Endodermal cell (in vitro differentiated cells): Measurements from ENCODE around the gene RALGAPA2. TPM values are rescaled to one million over a fixed set of nuclear protein-coding genes. Genes with fewer than 3 reads are reported as not detected.

Experiments
- DNase-seq: peaks from one replicate; pipeline ENCODE4 v3.0.0-alpha.2; 2017
- H3K27ac ChIP-seq: 2 replicates; pipeline ENCODE4 v1.5.1; 2013; ENCODE audit warnings: mild to moderate bottlenecking, low read depth, low read length, moderate library complexity
- H3K27me3 ChIP-seq: 2 replicates; pipeline ENCODE4 v1.6.1; 2013; ENCODE audit warnings: mild to moderate bottlenecking, low read length, moderate library complexity; ENCODE audit not compliant: insufficient read depth, control insufficient read depth, poor library complexity, severe bottlenecking
- H3K36me3 ChIP-seq: 2 replicates; pipeline ENCODE4 v1.7.0; 2013; ENCODE audit warnings: mild to moderate bottlenecking, low read length, moderate library complexity; ENCODE audit not compliant: control insufficient read depth, insufficient read depth
- H3K4me1 ChIP-seq: one replicate; pipeline ENCODE4 v1.7.0; 2013; ENCODE audit warnings: low read length; ENCODE audit not compliant: control insufficient read depth, insufficient read depth
- H3K4me3 ChIP-seq: 2 replicates; pipeline ENCODE4 v1.5.1; 2013; ENCODE audit warnings: mild to moderate bottlenecking, low read length, moderate library complexity
- H3K9ac ChIP-seq: 2 replicates; pipeline ENCODE4 v1.6.1; 2013; ENCODE audit warnings: mild to moderate bottlenecking, low read length, moderate library complexity; ENCODE audit not compliant: poor library complexity, severe bottlenecking; ENCODE audit errors: extremely low read depth
- H3K9me3 ChIP-seq: 2 replicates; pipeline ENCODE4 v1.6.1; 2013; ENCODE audit warnings: mild to moderate bottlenecking, low read length, moderate library complexity; ENCODE audit not compliant: control insufficient read depth
- H3K27ac Mint-ChIP-seq: 2 replicates; pipeline ENCODE4 v1.8.0; 2020; ENCODE audit warnings: mixed read lengths
- H3K27me3 Mint-ChIP-seq: 2 replicates; pipeline ENCODE4 v1.8.0; 2021; ENCODE audit warnings: mild to moderate bottlenecking, mixed read lengths; ENCODE audit not compliant: insufficient read depth
- H3K36me3 Mint-ChIP-seq: 2 replicates; pipeline ENCODE4 v1.8.0; 2020; ENCODE audit warnings: low read depth, mixed read lengths
- H3K4me1 Mint-ChIP-seq: 2 replicates; pipeline ENCODE4 v1.8.0; 2020; ENCODE audit warnings: mixed read lengths
- H3K4me3 Mint-ChIP-seq: 2 replicates; pipeline ENCODE4 v1.8.0; 2020; ENCODE audit warnings: mild to moderate bottlenecking, moderate library complexity, mixed read lengths
- H3K9me3 Mint-ChIP-seq: 2 replicates; pipeline ENCODE4 v1.8.0; 2020; ENCODE audit warnings: mild to moderate bottlenecking, mixed read lengths
- CTCF ChIP-seq: fragments of 200-600 bp; sonication (generic); conservative IDR thresholded peaks from 2 replicates; pipeline ENCODE4 v1.5.0; 2021; ENCODE audit warnings: antibody characterized with exemption, mild to moderate bottlenecking
- WGBS, 2 experiments: methylation state at CpG; one replicate each; pipeline versions ENCODE4 v1.1.5 to v1.1.7; 2013; ENCODE audit warnings: missing lambda C conversion rate in 2 of 2, mixed read lengths in 1 of 2; ENCODE audit not compliant: insufficient coverage in 1 of 2, insufficient read length in 1 of 2; 5-methylcytosine and 5-hydroxymethylcytosine counted together
- total RNA-seq, 2 donors: library from RNA; stranded (reverse); fragmentation: NEBNext Ultra II Directional in 1 of 2; extraction: Animal tissue kit (Norgen Biotek cat#: 25700) in 1 of 2; gene quantifications; 2 replicates in 1 of 2; 3 replicates in 1 of 2; pipeline ENCODE4 v1.2.1, GENCODE V29; 2021

Gene RALGAPA2
- total RNA-seq, 2 donors from 2014 or later = 19.5 to 24.6 TPM

GRCh38 chr20:20450521-20450920 lies 261.9 kb downstream of the RALGAPA2 start:
- Histone ChIP-seq H3K27me3 (no peaks in the 10 kb centered on the region), H3K9me3 (no peaks in the 10 kb centered on the region), H3K36me3 (no peaks in the 10 kb centered on the region), H3K9ac (no peak overlapping the region), H3K27ac (no peak overlapping the region), H3K4me3 (no peak overlapping the region), H3K4me1 (no peaks in the 10 kb centered on the region)
- Mint-ChIP-seq H3K27me3 (peaks cover 2% of the 10 kb centered on the region), H3K27ac (no peak overlapping the region), H3K36me3 (no peaks in the 10 kb centered on the region), H3K9me3 (no peaks in the 10 kb centered on the region), H3K4me3 (no peak overlapping the region), H3K4me1 (peaks cover 18% of the 10 kb centered on the region)
- no peak for TF ChIP-seq CTCF
- 90% methylated on average over 4 to 5 of the region's 5 CpGs for WGBS, 2 experiments
- no peak for DNase-seq

GRCh38 chr20:20448881-20449280 lies 263.6 kb downstream of the RALGAPA2 start:
- H3K27ac ChIP-seq = no peak overlapping the region

GRCh38 chr20:20447196-20447595 lies 265.2 kb downstream of the RALGAPA2 start:
- Histone ChIP-seq H3K9ac (no peak overlapping the region), H3K27me3 (no peaks in the 10 kb centered on the region), H3K9me3 (no peaks in the 10 kb centered on the region), H3K4me1 (no peaks in the 10 kb centered on the region), H3K4me3 (no peak overlapping the region), H3K27ac (no peak overlapping the region), H3K36me3 (no peaks in the 10 kb centered on the region)
- no peak for DNase-seq
- Mint-ChIP-seq H3K27me3 (no peaks in the 10 kb centered on the region), H3K36me3 (no peaks in the 10 kb centered on the region), H3K4me3 (no peak overlapping the region), H3K9me3 (no peaks in the 10 kb centered on the region), H3K4me1 (peaks cover 9% of the 10 kb centered on the region), H3K27ac (no peak overlapping the region)
- TF ChIP-seq CTCF = no peak
- 86% methylated on average over 2 of the region's 2 CpGs; no CpG with 5 or more reads in 1 of the 2 experiments for WGBS, 2 experiments

More at GRCh38 chr20:20448881-20449280, 263.6 kb downstream of the RALGAPA2 start:
- no peaks in the 10 kb centered on the region for H3K9me3 ChIP-seq
- no peak for TF ChIP-seq CTCF
- H3K27me3 Mint-ChIP-seq = peaks cover 2% of the 10 kb centered on the region
- H3K36me3 Mint-ChIP-seq = no peaks in the 10 kb centered on the region
- H3K36me3 ChIP-seq = no peaks in the 10 kb centered on the region
- no peaks in the 10 kb centered on the region for H3K9me3 Mint-ChIP-seq
- no peak overlapping the region for H3K4me3 Mint-ChIP-seq
- H3K27ac Mint-ChIP-seq = no peak overlapping the region
- peaks cover 18% of the 10 kb centered on the region for H3K4me1 Mint-ChIP-seq
- DNase-seq = no peak
- H3K27me3 ChIP-seq = no peaks in the 10 kb centered on the region
- WGBS, 2 experiments = 91 to 95% methylated on average over 6 of the region's 6 CpGs
- H3K4me3 ChIP-seq = no peak overlapping the region
- H3K4me1 ChIP-seq = no peaks in the 10 kb centered on the region
- H3K9ac ChIP-seq = no peak overlapping the region
